Keratinocyte (primary cell): Measurements from ENCODE around the gene DIP2C.

ENCODE experiments used
- EZH2 ChIP-seq: IDR thresholded peaks from one replicate; pipeline ENCODE4 v1.6.1; 2012; ENCODE audit warnings: inconsistent platforms, mild to moderate bottlenecking, low read length, moderate library complexity
- TF ChIP-seq, protein P1 (sequence below), 3 experiments: IDR thresholded peaks in 1 of 3; conservative IDR thresholded peaks in 1 of 3; optimal IDR thresholded peaks in 1 of 3; 2 replicates in 2 of 3; 3 replicates in 1 of 3; pipeline versions ENCODE3 to v1.5.1; 2011; ENCODE audit warnings: low read length in 3 of 3, mild to moderate bottlenecking in 3 of 3, moderate library complexity in 2 of 3, control low read depth in 1 of 3, inconsistent platforms in 1 of 3; ENCODE audit not compliant: insufficient read depth in 2 of 3; ENCODE audit errors: extremely low read depth in 1 of 3

DNA sequence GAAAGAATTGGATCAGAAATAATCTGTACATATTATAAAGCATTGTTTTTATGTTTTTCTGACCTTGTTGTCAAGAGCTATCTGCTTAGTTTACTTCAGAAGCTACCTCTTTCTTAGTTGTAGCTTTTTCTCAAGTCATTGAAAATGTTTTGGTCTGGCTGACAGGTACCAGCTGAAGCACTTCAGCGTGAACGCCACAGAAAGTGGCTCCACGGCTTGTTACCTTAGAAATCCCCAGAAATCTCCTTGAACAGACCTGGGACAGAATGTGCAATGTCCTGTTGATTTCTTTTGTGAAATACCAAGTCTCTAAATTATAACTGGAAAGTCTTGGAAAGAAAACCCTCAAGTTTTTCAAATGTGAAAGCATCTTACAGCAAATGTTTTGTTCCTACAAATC is 457.4 kb downstream of the DIP2C start:
- TF ChIP-seq, protein P1, sequence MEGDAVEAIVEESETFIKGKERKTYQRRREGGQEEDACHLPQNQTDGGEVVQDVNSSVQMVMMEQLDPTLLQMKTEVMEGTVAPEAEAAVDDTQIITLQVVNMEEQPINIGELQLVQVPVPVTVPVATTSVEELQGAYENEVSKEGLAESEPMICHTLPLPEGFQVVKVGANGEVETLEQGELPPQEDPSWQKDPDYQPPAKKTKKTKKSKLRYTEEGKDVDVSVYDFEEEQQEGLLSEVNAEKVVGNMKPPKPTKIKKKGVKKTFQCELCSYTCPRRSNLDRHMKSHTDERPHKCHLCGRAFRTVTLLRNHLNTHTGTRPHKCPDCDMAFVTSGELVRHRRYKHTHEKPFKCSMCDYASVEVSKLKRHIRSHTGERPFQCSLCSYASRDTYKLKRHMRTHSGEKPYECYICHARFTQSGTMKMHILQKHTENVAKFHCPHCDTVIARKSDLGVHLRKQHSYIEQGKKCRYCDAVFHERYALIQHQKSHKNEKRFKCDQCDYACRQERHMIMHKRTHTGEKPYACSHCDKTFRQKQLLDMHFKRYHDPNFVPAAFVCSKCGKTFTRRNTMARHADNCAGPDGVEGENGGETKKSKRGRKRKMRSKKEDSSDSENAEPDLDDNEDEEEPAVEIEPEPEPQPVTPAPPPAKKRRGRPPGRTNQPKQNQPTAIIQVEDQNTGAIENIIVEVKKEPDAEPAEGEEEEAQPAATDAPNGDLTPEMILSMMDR (optimal IDR thresholded peaks at IDR 0.05 in 1 of 3, IDR thresholded peaks at IDR 0.05 in 1 of 3, conservative IDR thresholded peaks at IDR 0.05 in 1 of 3; ENCODE audit: extremely low read depth in 1 of 3, insufficient read depth in 2 of 3, low read length in 3 of 3), result no peak
- TF ChIP-seq EZH2, result no peak
